HG02798 (cell line): ENCODE results near the gene DTL.
"Not testable (repeated sequence)": the region's sequence is repeated elsewhere in the genome, so short reads cannot be mapped to it uniquely, and the experiment has no call there.

Experiments used
- ATAC-seq: cut with Tn5 transposase; IDR thresholded peaks from one replicate; pipeline ENCODE4 v1.9.1; 2021; ENCODE audit warnings: mild to moderate bottlenecking; ENCODE audit not compliant: unreplicated experiment, poor library complexity

Gene DTL

DNA sequence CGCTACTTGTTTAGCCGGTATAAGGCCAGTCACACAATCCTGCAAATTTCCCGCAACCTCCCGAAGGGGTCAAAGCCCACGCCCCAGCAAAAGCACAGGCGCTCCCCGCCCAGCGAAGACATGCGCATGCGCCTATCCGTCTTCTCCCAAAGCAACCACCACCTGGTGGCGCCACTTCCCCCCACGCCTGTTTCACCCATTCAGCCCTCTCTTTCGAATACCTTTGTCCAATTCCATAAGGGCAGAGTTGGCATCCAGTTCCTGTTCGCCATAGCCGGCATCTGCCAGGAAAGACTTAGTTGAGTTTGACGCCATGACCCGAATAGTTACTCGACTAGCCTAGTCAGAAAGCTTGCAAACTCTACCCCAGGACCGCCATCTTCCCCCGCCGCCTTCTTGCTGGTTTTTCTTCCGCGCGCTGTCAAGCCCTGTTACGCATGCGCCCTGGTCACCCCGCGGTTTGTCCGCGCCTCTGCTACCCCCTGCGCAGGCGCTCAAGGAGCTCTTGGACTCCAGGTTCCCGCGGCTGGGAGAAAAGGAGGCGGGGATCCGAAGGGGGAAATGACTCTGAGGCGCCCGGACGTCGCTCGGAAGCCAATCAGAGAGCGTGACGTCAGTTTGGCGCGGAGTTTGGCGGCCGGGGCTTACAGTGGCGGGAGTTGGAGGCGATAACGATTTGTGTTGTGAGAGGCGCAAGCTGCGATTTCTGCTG, at the start of gene DTL, which contains the start of gene INTS7:
DTL (plus strand) TSS at position 626 of the 712 bp plus-strand sequence. CDS start 143 bp downstream, outside the sequence.
INTS7 (minus strand) TSS at position 435 of the 712 bp plus-strand sequence; CDS start at position 315, 120 bp downstream.
- peak; percentile 80 for ATAC-seq

DNA sequence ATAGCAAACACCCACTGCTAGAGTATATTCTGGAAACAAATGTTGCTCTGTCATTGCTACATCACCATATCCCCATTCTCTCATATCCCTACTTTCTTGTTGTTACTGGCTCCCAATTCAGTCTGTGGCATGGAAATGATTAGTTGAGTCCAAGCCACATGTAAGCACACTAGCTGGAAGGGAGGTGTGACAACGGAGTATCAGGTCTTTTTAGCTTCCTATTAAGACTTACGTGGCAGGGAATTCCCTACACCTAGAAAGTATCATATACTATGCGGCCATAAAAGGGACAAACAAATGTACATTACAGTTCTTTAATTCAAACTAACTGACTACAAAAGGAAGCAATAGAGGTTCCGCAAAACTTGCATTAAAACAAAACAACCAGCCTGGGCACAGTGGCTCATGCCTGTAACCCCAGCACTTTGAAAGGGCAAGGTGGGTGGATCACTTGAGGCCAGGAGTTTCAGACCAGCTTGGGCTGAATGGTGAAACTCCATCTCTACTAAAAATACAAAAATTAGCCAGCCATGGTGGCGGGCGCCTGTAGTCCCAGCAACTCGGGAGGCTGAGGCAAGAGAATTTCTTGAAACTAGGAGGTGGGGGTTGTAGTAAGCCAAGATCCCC, 48.8 kb upstream of the DTL start:
- no peak for ATAC-seq

GRCh38 chr1:211991695-211992094, 43.9 kb upstream of the DTL start:
- ATAC-seq, result no peak

- not testable (repeated sequence) for ATAC-seq
Observed at GRCh38 chr1:211997426-211997825, 38.1 kb upstream of the DTL start.

DNA sequence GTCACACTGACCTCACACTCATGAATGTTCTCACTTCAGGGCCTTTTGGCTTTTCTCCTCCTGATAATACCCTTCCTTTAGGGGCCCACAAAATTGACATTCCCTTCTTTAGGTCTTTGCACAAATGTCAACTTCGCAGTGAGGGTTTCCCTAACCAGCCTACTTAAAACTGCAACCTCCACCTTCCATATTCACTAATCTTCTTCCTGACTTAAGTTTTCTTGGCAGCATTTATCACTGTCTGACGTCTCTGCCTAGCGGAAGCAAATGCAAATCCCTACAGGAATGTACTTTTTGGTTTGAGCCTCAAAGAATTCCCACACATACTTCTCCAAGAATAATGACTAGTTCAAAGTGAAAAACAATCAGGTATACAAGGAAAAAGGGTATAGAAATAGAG, 33.0 kb upstream of the DTL start:
- ATAC-seq, result no peak

GRCh38 chr1:212004895-212005608, 30.5 kb upstream of the DTL start:
- ATAC-seq, result no peak

- ATAC-seq, result no peak
Observed at GRCh38 chr1:212007178-212007577, 28.4 kb upstream of the DTL start.

- no peak for ATAC-seq
Observed at GRCh38 chr1:212007886-212008285, 27.7 kb upstream of the DTL start.

DNA sequence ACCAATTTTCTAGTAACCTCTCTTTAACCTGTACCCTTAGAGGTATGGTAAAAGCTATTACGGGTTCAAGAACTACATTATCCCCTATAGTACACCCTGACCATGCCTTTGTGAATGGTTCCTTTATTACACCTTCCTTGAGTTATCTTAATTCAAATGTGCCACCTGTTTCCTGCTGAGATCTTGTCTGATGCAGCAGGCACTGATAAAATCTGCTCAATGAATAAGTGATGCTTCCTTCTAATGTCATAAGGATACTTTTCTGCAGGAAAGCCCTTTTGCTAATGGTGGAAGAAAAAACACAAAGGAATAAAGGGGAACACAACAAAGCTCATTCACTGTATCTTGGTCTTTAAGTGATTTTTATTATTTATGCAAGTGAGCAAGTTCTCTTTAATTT, 26.0 kb upstream of the DTL start:
- ATAC-seq, result no peak

DNA sequence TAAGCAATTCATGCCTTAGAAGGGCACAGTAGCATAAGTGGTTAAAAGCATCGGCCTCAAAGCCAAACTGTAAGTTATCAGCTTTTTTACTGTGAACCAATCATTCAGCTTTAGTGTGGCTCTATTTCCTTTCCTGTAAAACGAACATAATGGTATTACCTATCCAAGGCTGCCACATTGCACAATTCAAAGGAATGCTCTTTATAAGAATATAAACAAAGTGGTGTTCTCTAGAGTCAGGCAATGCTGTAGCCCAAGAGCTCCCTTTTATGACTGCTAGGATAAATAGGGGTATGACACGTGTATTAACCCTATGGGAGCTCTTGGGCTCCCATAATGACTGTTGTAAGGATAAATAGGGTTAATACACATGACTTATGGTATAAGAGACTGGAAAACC, 25.5 kb upstream of the DTL start:
- ATAC-seq, result no peak

GRCh38 chr1:212012034-212012740, 23.4 kb upstream of the DTL start:
- ATAC-seq, result peak; percentile 98

- ATAC-seq, result no peak
Observed at GRCh38 chr1:212013672-212014071, 21.9 kb upstream of the DTL start.

DNA sequence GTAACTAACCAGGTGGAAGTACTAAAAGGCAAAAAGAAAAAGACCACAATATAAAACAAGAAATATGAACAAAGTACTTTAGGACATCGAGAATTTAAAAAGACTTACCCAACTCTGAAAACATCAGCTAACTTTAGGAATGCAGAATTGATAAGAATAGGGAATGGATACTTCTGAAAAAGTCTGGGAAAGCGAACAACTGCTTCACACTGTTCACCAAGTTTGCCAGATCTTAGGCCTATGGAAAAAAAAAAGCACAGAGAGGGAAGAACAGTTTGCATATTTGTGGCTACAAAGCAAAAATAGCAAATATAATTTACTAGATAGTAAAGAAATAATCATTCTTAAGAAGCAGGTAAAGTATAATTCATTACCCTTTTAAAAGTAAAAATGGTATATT, 14.6 kb upstream of the DTL start:
- no peak for ATAC-seq

- no peak for ATAC-seq
Observed at GRCh38 chr1:212021563-212021962, 14.0 kb upstream of the DTL start.

DNA sequence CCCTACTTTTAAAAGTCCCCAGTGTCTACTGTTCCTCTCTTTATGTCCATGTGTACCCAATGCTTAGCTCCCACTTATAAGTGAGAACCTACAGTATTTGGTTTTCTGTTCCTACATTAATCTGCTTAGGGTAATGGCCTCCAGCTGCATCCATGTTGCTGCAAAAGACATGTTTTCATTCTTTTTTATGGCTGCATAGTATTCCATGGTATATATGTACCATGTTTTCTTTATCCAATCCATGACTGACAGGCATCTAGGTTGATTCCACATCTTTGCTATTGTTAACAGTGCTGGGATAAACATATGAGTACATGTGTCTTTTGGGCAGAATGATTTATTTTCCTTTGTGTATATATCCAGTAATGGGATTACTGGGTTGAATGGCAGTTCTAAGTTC, 12.6 kb upstream of the DTL start:
- ATAC-seq, result not testable (repeated sequence)

GRCh38 chr1:212024469-212025149, 10.9 kb upstream of the DTL start:
- ATAC-seq, result no peak

GRCh38 chr1:212027727-212028126, 7.8 kb upstream of the DTL start:
- ATAC-seq, result not testable (repeated sequence)

DNA sequence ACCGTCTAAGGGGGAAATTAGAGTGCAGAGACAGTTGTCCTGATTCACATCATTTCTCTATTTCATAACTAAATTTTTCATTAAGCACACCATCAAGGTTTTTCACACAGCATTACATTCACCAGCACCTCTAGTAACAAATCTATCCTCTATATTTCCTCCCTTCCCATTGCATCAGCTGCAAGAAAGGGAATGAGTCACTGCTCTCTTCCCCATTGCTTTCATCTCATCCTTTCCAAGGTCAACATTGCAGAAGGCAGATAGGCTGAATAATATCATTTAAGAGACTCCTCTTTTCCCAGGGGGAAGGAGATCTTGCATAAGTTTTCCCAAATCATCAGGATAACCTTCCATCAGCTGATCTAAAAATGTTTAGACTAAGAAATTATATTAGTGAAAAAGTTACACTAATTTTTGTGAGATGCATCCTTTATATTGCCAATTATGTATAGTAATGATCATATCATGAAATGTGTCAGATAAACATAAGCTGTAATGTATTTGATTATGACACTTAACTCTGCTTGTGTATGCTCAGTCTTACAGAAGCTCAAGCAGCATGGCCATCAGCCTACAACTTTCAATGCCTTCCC, 4.5 kb upstream of the DTL start:
- no peak for ATAC-seq

DNA sequence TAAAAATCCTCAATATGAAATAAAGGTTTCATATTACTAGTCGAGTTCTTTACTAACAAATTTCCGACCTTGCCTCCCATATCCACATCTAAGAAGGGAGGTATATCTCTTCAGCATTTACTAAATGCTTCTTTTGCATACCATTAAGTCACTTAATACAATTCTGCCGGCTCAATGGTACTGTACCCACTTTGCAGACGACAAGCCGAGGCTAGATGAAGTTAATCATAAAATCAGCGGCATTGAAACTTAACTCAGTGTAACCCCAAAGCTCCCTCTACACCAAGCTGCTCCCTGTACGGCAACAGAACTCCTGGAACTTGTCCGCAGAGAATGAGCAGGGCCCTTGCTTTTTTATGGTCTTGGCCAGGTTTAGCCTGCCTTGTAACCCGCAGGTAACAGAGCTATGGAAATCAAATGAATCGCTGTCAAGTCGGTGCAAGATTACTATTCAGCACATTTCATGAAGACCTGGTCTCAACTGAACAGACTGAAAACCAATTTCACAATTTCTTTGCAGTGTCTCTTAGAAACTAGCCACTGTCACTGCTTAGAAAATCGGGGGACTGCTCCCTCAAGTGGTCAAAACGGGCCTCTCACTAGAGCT, 929 bp upstream of the DTL start:
- peak; percentile 2 for ATAC-seq
